ENCODE data around the gene CDON. TPM values are rescaled to one million over a fixed set of nuclear protein-coding genes. Genes with fewer than 3 reads are reported as not detected.

CDON gene
- total and polyA plus RNA-seq, 9 of the 15 experiments (the other 6 are each of a cell fraction or from before 2014, with no cell fraction given), result 0.08 to 0.64 (median 0.40) TPM

DNA sequence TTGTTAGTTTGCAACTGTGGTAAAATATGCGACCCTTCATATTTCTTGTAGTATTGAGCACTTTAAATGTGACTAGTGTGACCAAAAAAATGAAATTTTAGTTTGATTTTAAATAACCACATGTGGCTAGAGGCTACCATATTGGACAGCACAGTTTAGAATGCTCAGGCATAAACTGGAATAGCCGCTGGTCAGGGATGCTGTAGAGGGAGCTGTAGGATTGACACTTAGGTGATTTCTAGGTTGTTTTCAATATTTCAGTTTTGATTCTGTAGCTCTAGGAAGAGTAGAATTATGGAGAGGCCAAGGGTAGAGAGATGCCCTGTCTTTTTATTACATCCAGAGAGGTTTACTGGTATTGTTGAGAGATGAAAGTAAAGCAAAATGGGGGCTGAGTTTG, 127.6 kb downstream of the CDON start:
- peak; percentile 53; the same call in 2 of the 3 replicates for ATAC-seq
- Histone ChIP-seq H3K4me3 (no peak overlapping the region), H3K27ac (ENCODE audit: extremely low read depth, low read depth, low read length) (no peak overlapping the region), H2AFZ (ENCODE audit: low read depth, low read length) (no peak overlapping the region), H4K20me1 (replicated peaks; ENCODE audit: control insufficient read depth, insufficient read depth, low read length) (no peaks in the 10 kb centered on the region), H3K79me2 (ENCODE audit: control insufficient read depth, insufficient read depth, low read length) (no peaks in the 10 kb centered on the region), H3K9ac (ENCODE audit: insufficient read depth in 1 of 2, low read depth in 2 of 2, low read length in 2 of 2) (no peak overlapping the region), H3K4me2 (ENCODE audit: insufficient read depth, low read length) (no peak overlapping the region), H3K4me1 (replicated peaks in 1 of 2; ENCODE audit: control insufficient read depth in 2 of 2, insufficient read depth in 2 of 2, low read length in 2 of 2) (peaks cover 4 to 9% of the 10 kb centered on the region in 2 experiments; a peak in 4 of 5 replicates), H3K27me3 (ENCODE audit: control insufficient read depth in 2 of 2, insufficient read depth in 2 of 2, low read length in 2 of 2) (peaks cover 0 to under 1% of the 10 kb centered on the region in 2 experiments; a peak in 2 of 5 replicates), H3K36me3 (ENCODE audit: control insufficient read depth, insufficient read depth, low read length) (no peaks in the 10 kb centered on the region), H3K9me3 (replicated peaks; ENCODE audit: control insufficient read depth, insufficient read depth, low read depth, low read length) (no peaks in the 10 kb centered on the region), H3K9me1 (ENCODE audit: control insufficient read depth, insufficient read depth, low read length) (no peaks in the 10 kb centered on the region)
- 34% methylated on average over 2 of the region's 2 CpGs for WGBS (ENCODE audit: insufficient coverage, low coverage, missing lambda C conversion rate)
- TF ChIP-seq BRF1 (IDR thresholded peaks at IDR 0.05; ENCODE audit: borderline replicate concordance, extremely low read depth, insufficient read length) (no peak), RAD21 (CRISPR knock-in tag; conservative IDR thresholded peaks at IDR 0.05 in 1 of 2, IDR thresholded peaks at IDR 0.05 in 1 of 2) (peak in 1 of 2 experiments; percentile 14; a peak in 1 of 4 replicates)
- TF ChIP-seq, protein P1, sequence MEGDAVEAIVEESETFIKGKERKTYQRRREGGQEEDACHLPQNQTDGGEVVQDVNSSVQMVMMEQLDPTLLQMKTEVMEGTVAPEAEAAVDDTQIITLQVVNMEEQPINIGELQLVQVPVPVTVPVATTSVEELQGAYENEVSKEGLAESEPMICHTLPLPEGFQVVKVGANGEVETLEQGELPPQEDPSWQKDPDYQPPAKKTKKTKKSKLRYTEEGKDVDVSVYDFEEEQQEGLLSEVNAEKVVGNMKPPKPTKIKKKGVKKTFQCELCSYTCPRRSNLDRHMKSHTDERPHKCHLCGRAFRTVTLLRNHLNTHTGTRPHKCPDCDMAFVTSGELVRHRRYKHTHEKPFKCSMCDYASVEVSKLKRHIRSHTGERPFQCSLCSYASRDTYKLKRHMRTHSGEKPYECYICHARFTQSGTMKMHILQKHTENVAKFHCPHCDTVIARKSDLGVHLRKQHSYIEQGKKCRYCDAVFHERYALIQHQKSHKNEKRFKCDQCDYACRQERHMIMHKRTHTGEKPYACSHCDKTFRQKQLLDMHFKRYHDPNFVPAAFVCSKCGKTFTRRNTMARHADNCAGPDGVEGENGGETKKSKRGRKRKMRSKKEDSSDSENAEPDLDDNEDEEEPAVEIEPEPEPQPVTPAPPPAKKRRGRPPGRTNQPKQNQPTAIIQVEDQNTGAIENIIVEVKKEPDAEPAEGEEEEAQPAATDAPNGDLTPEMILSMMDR (IDR thresholded peaks at IDR 0.05 in 2 of 3, conservative IDR thresholded peaks at IDR 0.05 in 1 of 3; ENCODE audit: insufficient read depth in 2 of 3, low read depth in 1 of 3, low read length in 3 of 3), result peak in 1 of 3 experiments; percentile 9; a peak in 1 of 6 replicates
- in situ Hi-C loops (cut with MboI) (no loop called here), intact Hi-C loops (cut with micrococcal nuclease) (no loop called here)
- ChIA-PET CTCF (ENCODE audit: low intra/inter-chr PET ratio) (no interaction called here), POLR2A (no interaction called here)
- BruUV-seq (replicated peaks), result no TSS peak
- no peak for FAIRE-seq
- no peak for DNase-seq (ENCODE audit: extremely low read depth in 1 of 4, low spot score in 3 of 4)
